Central memory CD8-positive, alpha-beta T cell (primary cell): ENCODE results near the gene MORC3.
"Not testable (repeated sequence)": the region's sequence is repeated elsewhere in the genome, so short reads cannot be mapped to it uniquely, and the experiment has no call there.

ENCODE experiments used
- ATAC-seq: fragments of 150-1000 bp; cut with Tn5 transposase; replicated peaks from 2 replicates; pipeline ENCODE4 v1.10.0; 2022; ENCODE audit warnings: mild to moderate bottlenecking, moderate FRiP score, moderate number of reproducible peaks; ENCODE audit not compliant: poor library complexity, severe bottlenecking; ENCODE audit errors: extremely low read depth
- DNase-seq, 2 donors: peaks; one replicate each; pipeline ENCODE4 v3.0.0; 2021; ENCODE audit warnings: low spot score in 2 of 2
- H3K27ac Mint-ChIP-seq: one replicate; pipeline ENCODE4 v1.8.0; 2022; ENCODE audit warnings: low read depth, mild to moderate bottlenecking, moderate library complexity, mixed read lengths
- H3K27me3 Mint-ChIP-seq: one replicate; pipeline ENCODE4 v1.8.0; 2022; ENCODE audit warnings: mixed read lengths
- H3K36me3 Mint-ChIP-seq: one replicate; pipeline ENCODE4 v1.8.0; 2022; ENCODE audit warnings: mild to moderate bottlenecking, moderate library complexity, mixed read lengths; ENCODE audit not compliant: insufficient read depth
- H3K4me1 Mint-ChIP-seq: one replicate; pipeline ENCODE4 v1.8.0; 2022; ENCODE audit warnings: mixed read lengths
- H3K4me3 Mint-ChIP-seq: one replicate; pipeline ENCODE4 v1.8.0; 2022; ENCODE audit warnings: mild to moderate bottlenecking, moderate library complexity, mixed read lengths
- H3K9me3 Mint-ChIP-seq: one replicate; pipeline ENCODE4 v1.8.0; 2022; ENCODE audit warnings: mixed read lengths

Gene MORC3

GRCh38 chr21:36397606-36398005 lies 77.6 kb downstream of the MORC3 start:
- no peak for ATAC-seq
- no peaks in the 10 kb centered on the region for H3K4me1 Mint-ChIP-seq
- H3K4me3 Mint-ChIP-seq, result no peak overlapping the region
- H3K9me3 Mint-ChIP-seq, result no peaks in the 10 kb centered on the region
- H3K27ac Mint-ChIP-seq, result no peak overlapping the region
- H3K36me3 Mint-ChIP-seq, result peaks cover 14% of the 10 kb centered on the region
- H3K27me3 Mint-ChIP-seq, result no peaks in the 10 kb centered on the region
- DNase-seq, result no peak

- not testable (repeated sequence) for H3K27ac Mint-ChIP-seq, H3K4me1 Mint-ChIP-seq, H3K36me3 Mint-ChIP-seq, H3K27me3 Mint-ChIP-seq, H3K9me3 Mint-ChIP-seq, H3K4me3 Mint-ChIP-seq, DNase-seq, ATAC-seq
These were observed 79.7 kb downstream of the MORC3 start for GRCh38 chr21:36399736-36400135.

DNA sequence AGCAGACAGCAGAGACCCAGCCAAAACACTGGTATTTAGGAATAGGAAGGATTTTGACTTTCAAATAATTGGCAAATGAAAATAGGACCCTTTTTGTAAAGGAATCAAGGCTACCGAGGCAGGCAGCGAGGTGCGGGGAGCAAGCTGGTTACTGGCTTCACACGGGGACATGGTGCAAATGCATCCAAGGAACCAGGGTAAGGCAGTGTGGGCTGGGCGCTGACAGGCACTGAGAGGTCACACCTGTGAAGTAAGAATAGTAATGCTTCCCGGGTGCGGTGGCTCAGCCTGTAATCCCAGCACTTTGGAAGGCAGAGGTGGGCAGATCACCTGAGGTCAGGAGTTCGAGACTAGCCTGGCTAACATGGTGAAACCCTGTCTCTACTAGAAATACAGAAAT lies 80.7 kb downstream of the MORC3 start:
- Mint-ChIP-seq H3K4me1 (no peaks in the 10 kb centered on the region), H3K27me3 (no peaks in the 10 kb centered on the region), H3K36me3 (peaks cover 7% of the 10 kb centered on the region), H3K4me3 (no peak overlapping the region), H3K9me3 (no peaks in the 10 kb centered on the region), H3K27ac (no peak overlapping the region)
- ATAC-seq (no peak), DNase-seq (no peak)

- Mint-ChIP-seq H3K4me1 (no peaks in the 10 kb centered on the region), H3K36me3 (peaks cover 4% of the 10 kb centered on the region), H3K27ac (no peak overlapping the region), H3K9me3 (no peaks in the 10 kb centered on the region), H3K4me3 (no peak overlapping the region), H3K27me3 (no peaks in the 10 kb centered on the region)
- ATAC-seq (no peak), DNase-seq (no peak)
These were observed 82.3 kb downstream of the MORC3 start for GRCh38 chr21:36402339-36402738.

DNA sequence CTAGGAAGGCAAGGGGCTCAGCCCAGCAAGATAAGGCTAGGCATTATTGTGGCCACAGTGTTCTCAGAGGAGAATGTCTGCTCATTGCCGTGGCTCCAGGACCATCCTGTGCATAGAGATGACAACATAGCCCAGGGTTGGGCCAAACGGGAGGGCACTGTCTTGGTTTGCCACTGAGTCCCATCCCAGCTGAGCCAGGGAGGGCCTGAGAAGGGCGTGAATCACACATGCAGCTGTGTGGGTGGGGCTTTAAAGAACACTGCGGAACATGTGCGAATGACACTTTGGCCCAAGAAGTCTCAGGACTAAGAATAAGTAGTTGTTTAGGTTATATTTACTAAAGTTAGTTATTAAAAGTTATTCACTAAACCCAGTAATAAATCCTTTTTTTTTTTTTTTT lies 83.7 kb downstream of the MORC3 start:
- Mint-ChIP-seq H3K36me3 (peaks cover 8% of the 10 kb centered on the region), H3K4me1 (no peaks in the 10 kb centered on the region), H3K27ac (no peak overlapping the region), H3K4me3 (no peak overlapping the region), H3K27me3 (no peaks in the 10 kb centered on the region), H3K9me3 (no peaks in the 10 kb centered on the region)
- DNase-seq (no peak), ATAC-seq (no peak)

GRCh38 chr21:36408568-36408967 lies 88.6 kb downstream of the MORC3 start:
- no peak overlapping the region for H3K27ac Mint-ChIP-seq
- H3K4me3 Mint-ChIP-seq, result no peak overlapping the region
- ATAC-seq (no peak), DNase-seq (no peak)
- H3K9me3 Mint-ChIP-seq, result no peaks in the 10 kb centered on the region
- H3K36me3 Mint-ChIP-seq, result peaks cover 15% of the 10 kb centered on the region
- no peaks in the 10 kb centered on the region for H3K4me1 Mint-ChIP-seq
- no peaks in the 10 kb centered on the region for H3K27me3 Mint-ChIP-seq

GRCh38 chr21:36411301-36411700 lies 91.3 kb downstream of the MORC3 start:
- H3K4me1 Mint-ChIP-seq, result no peaks in the 10 kb centered on the region
- H3K27ac Mint-ChIP-seq, result no peak overlapping the region
- no peak for ATAC-seq
- peaks cover 15% of the 10 kb centered on the region for H3K36me3 Mint-ChIP-seq
- H3K4me3 Mint-ChIP-seq, result no peak overlapping the region
- no peak for DNase-seq
- H3K27me3 Mint-ChIP-seq, result no peaks in the 10 kb centered on the region
- no peaks in the 10 kb centered on the region for H3K9me3 Mint-ChIP-seq

DNA sequence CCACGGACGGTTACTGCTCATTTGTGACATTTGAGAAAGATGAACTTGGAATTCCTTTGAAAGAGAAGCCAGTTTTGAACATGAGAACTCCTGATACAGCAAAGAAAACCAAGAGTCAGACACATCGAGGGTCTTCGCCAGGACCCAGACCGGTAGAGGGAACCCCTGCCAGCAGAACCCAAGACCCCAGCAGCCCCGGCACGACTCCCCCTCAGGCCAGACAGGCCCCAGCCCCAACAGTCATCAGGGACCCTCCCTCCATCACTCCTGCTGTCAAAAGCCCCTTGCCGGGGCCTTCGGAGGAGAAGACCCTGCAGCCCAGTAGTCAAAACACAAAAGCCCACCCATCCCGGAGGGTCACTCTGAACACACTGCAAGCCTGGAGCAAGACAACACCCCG lies 92.9 kb downstream of the MORC3 start:
- H3K27ac Mint-ChIP-seq, result no peak overlapping the region
- no peaks in the 10 kb centered on the region for H3K4me1 Mint-ChIP-seq
- H3K9me3 Mint-ChIP-seq, result no peaks in the 10 kb centered on the region
- DNase-seq (no peak), ATAC-seq (no peak)
- no peak overlapping the region for H3K4me3 Mint-ChIP-seq
- no peaks in the 10 kb centered on the region for H3K27me3 Mint-ChIP-seq
- H3K36me3 Mint-ChIP-seq, result peaks cover 15% of the 10 kb centered on the region

DNA sequence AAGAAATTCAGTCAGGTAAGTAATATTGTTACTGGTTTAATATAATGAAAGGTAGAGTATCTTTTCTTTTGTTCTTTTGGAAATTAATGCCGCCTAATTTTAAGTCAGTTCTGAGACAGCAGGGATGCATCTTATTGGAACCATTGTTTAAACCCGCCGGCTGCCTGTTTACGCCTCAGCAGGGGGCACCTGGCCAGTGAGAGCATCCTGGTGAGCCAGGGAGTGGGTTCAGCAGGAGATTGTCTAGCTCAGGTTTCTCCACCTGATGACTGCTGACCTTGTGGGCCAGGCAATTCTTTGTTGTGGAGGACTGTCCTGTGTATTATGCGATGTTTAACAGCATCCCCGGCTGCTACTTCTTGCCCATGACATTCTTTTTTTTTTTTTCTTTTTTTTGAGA lies 95.4 kb downstream of the MORC3 start:
- ATAC-seq (no peak), DNase-seq (no peak)
- Mint-ChIP-seq H3K27me3 (no peaks in the 10 kb centered on the region), H3K4me1 (no peaks in the 10 kb centered on the region), H3K4me3 (no peak overlapping the region), H3K36me3 (peaks cover 7% of the 10 kb centered on the region), H3K27ac (no peak overlapping the region), H3K9me3 (no peaks in the 10 kb centered on the region)

- no peak overlapping the region for H3K4me3 Mint-ChIP-seq
- no peak overlapping the region for H3K27ac Mint-ChIP-seq
- H3K4me1 Mint-ChIP-seq, result no peaks in the 10 kb centered on the region
- no peak for ATAC-seq
- H3K9me3 Mint-ChIP-seq, result no peaks in the 10 kb centered on the region
- H3K36me3 Mint-ChIP-seq, result peaks cover 4% of the 10 kb centered on the region
- DNase-seq, result no peak
- H3K27me3 Mint-ChIP-seq, result no peaks in the 10 kb centered on the region
These were observed 99.2 kb downstream of the MORC3 start for GRCh38 chr21:36419241-36419640.

DNA sequence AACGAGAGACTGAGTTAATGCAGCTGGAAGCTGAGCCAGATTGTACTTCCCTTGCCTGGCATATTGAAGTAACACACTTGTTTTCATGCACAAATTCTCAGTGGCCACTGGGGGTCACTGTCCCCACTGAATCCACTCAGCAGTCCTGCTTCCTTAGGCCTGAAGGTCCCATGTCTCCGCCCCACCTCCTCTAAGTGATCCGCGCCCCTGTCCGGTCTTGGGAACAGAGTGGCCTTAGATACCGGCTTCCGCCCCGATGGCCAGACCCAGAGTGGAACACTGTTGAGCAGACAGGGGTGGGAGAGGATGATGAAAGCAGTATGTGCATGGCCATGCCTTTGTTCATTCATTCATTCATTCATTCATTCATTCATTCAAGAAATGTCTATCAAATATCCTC lies 100.0 kb downstream of the MORC3 start:
- Mint-ChIP-seq H3K27me3 (no peaks in the 10 kb centered on the region), H3K27ac (no peak overlapping the region)
- no peak for ATAC-seq

GRCh38 chr21:36420571-36421339 lies 100.8 kb downstream of the MORC3 start:
- ATAC-seq (no peak), DNase-seq (no peak)
- Mint-ChIP-seq H3K4me1 (no peaks in the 10 kb centered on the region), H3K36me3 (peaks cover 4% of the 10 kb centered on the region), H3K9me3 (no peaks in the 10 kb centered on the region), H3K27ac (no peak overlapping the region), H3K27me3 (no peaks in the 10 kb centered on the region), H3K4me3 (no peak overlapping the region)

More for the DNA sequence above, 100.0 kb downstream of the MORC3 start:
- Mint-ChIP-seq H3K9me3 (no peaks in the 10 kb centered on the region), H3K4me3 (no peak overlapping the region), H3K36me3 (peaks cover 4% of the 10 kb centered on the region), H3K4me1 (no peaks in the 10 kb centered on the region)
- DNase-seq, result no peak

DNA sequence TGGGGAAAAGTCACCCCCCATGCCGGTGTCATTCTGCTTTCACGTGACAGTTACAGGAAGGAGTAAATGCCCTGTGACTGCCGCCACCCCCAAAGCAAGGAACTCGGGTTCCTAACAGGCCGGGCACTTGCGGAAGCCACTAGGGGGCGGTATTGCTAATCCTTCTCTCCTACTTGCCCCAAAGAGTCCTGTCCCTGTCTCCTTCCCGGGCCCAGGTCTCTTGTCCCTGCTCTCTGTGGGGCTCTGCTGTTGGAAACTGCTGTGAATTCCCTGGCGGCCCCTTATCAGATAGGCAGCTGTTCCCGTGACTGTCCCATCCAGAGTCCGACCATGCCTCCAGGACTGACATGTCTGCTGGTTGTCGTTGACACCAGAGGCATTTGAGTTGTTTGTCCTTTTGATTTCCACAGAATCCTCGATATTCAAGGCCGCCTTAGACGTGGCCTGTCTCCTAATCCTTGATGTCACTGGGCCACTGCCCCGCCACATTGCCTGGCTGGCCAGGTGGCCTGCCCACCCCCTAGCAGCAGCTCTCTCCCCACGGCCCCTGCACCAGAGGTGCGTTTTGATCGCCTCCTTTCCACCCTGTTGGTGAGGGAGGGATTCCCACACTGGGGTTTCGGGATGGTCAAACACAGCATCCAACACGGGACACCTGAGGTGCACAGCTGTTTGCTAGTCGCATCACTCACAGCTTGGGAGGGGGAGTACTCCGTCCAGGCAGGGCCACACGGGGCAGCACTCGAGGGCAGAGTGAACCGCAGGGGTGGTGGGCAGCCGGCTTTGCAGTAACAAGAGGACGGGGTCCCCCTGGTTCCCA lies 102.5 kb downstream of the MORC3 start:
- H3K4me1 Mint-ChIP-seq, result no peaks in the 10 kb centered on the region
- H3K27ac Mint-ChIP-seq, result no peak overlapping the region
- no peaks in the 10 kb centered on the region for H3K9me3 Mint-ChIP-seq
- no peak overlapping the region for H3K4me3 Mint-ChIP-seq
- H3K27me3 Mint-ChIP-seq, result no peaks in the 10 kb centered on the region
- no peak for ATAC-seq
- H3K36me3 Mint-ChIP-seq, result peaks cover 5% of the 10 kb centered on the region
- no peak for DNase-seq
